Measurements from ENCODE around the gene IZUMO4. TPM values are rescaled to one million over a fixed set of nuclear protein-coding genes. Genes with fewer than 3 reads are reported as not detected.
"Not testable (repeated sequence)": the region's sequence is repeated elsewhere in the genome, so short reads cannot be mapped to it uniquely, and the experiment has no call there.

The IZUMO4 gene
- total RNA-seq, 1 donor from 2014 or later = 10.6 TPM

- no peak for TF ChIP-seq CTCF (IDR thresholded peaks at IDR 0.05; ENCODE audit: partially characterized antibody, unreplicated experiment)
- H3K36me3 Mint-ChIP-seq (ENCODE audit: unreplicated experiment) = peaks cover 4% of the 10 kb centered on the region
- DNase-seq = no peak
- peaks cover 2% of the 10 kb centered on the region for H3K27me3 Mint-ChIP-seq (ENCODE audit: unreplicated experiment)
- no peak overlapping the region for H3K4me3 Mint-ChIP-seq (ENCODE audit: unreplicated experiment)
- H3K4me1 Mint-ChIP-seq (ENCODE audit: low read depth, unreplicated experiment) = no peaks in the 10 kb centered on the region
- peaks cover 3% of the 10 kb centered on the region for H3K9me3 Mint-ChIP-seq (ENCODE audit: unreplicated experiment)
- no peak overlapping the region for H3K27ac Mint-ChIP-seq (ENCODE audit: unreplicated experiment)
These were observed 32.3 kb downstream of the IZUMO4 start for GRCh38 chr19:2129022-2129421.

- peaks cover 2% of the 10 kb centered on the region for H3K27me3 Mint-ChIP-seq (ENCODE audit: unreplicated experiment)
- no peak for DNase-seq
- TF ChIP-seq CTCF (IDR thresholded peaks at IDR 0.05; ENCODE audit: partially characterized antibody, unreplicated experiment) = no peak
These were observed 32.8 kb downstream of the IZUMO4 start for GRCh38 chr19:2129486-2129885.

GRCh38 chr19:2129892-2130770 lies 33.4 kb downstream of the IZUMO4 start:
- H3K27me3 Mint-ChIP-seq (ENCODE audit: unreplicated experiment) = peaks cover 2% of the 10 kb centered on the region
- peaks cover 4% of the 10 kb centered on the region for H3K36me3 Mint-ChIP-seq (ENCODE audit: unreplicated experiment)
- TF ChIP-seq CTCF (IDR thresholded peaks at IDR 0.05; ENCODE audit: partially characterized antibody, unreplicated experiment) = no peak
- no peaks in the 10 kb centered on the region for H3K4me1 Mint-ChIP-seq (ENCODE audit: low read depth, unreplicated experiment)
- no peak for DNase-seq
- peaks cover 3% of the 10 kb centered on the region for H3K9me3 Mint-ChIP-seq (ENCODE audit: unreplicated experiment)
- H3K4me3 Mint-ChIP-seq (ENCODE audit: unreplicated experiment) = no peak overlapping the region
- no peak overlapping the region for H3K27ac Mint-ChIP-seq (ENCODE audit: unreplicated experiment)

More at GRCh38 chr19:2129486-2129885, 32.8 kb downstream of the IZUMO4 start:
- Mint-ChIP-seq H3K36me3 (ENCODE audit: unreplicated experiment) (peaks cover 4% of the 10 kb centered on the region), H3K27ac (ENCODE audit: unreplicated experiment) (no peak overlapping the region), H3K4me3 (ENCODE audit: unreplicated experiment) (no peak overlapping the region), H3K4me1 (ENCODE audit: low read depth, unreplicated experiment) (no peaks in the 10 kb centered on the region), H3K9me3 (ENCODE audit: unreplicated experiment) (peaks cover 3% of the 10 kb centered on the region)

GRCh38 chr19:2131012-2131975 lies 34.6 kb downstream of the IZUMO4 start:
- not testable (repeated sequence) for DNase-seq; H3K27me3 Mint-ChIP-seq (ENCODE audit: unreplicated experiment); H3K36me3 Mint-ChIP-seq (ENCODE audit: unreplicated experiment); H3K4me3 Mint-ChIP-seq (ENCODE audit: unreplicated experiment); H3K27ac Mint-ChIP-seq (ENCODE audit: unreplicated experiment); H3K9me3 Mint-ChIP-seq (ENCODE audit: unreplicated experiment); H3K4me1 Mint-ChIP-seq (ENCODE audit: low read depth, unreplicated experiment)

GRCh38 chr19:2132191-2132590 lies 35.5 kb downstream of the IZUMO4 start:
- Mint-ChIP-seq H3K4me3 (ENCODE audit: unreplicated experiment) (no peak overlapping the region), H3K9me3 (ENCODE audit: unreplicated experiment) (peaks cover 5% of the 10 kb centered on the region), H3K36me3 (ENCODE audit: unreplicated experiment) (peaks cover 4% of the 10 kb centered on the region), H3K27ac (ENCODE audit: unreplicated experiment) (no peak overlapping the region), H3K4me1 (ENCODE audit: low read depth, unreplicated experiment) (no peaks in the 10 kb centered on the region), H3K27me3 (ENCODE audit: unreplicated experiment) (peaks cover 2% of the 10 kb centered on the region)
- no peak for TF ChIP-seq CTCF (IDR thresholded peaks at IDR 0.05; ENCODE audit: partially characterized antibody, unreplicated experiment)
- DNase-seq = no peak

Measured in glutamatergic neuron (in vitro differentiated cells).